Ectodermal cell (in vitro differentiated cells): Measurements from ENCODE around the gene ANXA11.

Experiments
- H3K27ac ChIP-seq: 2 replicates; pipeline ENCODE4 v1.7.0; 2013; ENCODE audit warnings: mild to moderate bottlenecking, low read depth, low read length; ENCODE audit not compliant: insufficient read depth, poor library complexity, severe bottlenecking
- H3K27me3 ChIP-seq: 2 replicates; pipeline ENCODE4 v1.7.0; 2013; ENCODE audit warnings: mild to moderate bottlenecking, low read length; ENCODE audit not compliant: insufficient read depth, control insufficient read depth, poor library complexity, severe bottlenecking
- H3K36me3 ChIP-seq: one replicate; pipeline ENCODE4 v1.7.0; 2013; ENCODE audit warnings: low read length; ENCODE audit not compliant: control insufficient read depth, insufficient read depth
- H3K4me1 ChIP-seq: one replicate; pipeline ENCODE4 v1.7.0; 2013; ENCODE audit warnings: low read length; ENCODE audit not compliant: control insufficient read depth, insufficient read depth
- H3K4me3 ChIP-seq: 2 replicates; pipeline ENCODE4 v1.7.0; 2013; ENCODE audit warnings: low read depth, low read length, control low read depth; ENCODE audit not compliant: insufficient read depth
- H3K9me3 ChIP-seq: 2 replicates; pipeline ENCODE4 v1.7.0; 2013; ENCODE audit warnings: mild to moderate bottlenecking, low read length, moderate library complexity; ENCODE audit not compliant: control insufficient read depth
- WGBS, 2 experiments: methylation state at CpG; one replicate each; pipeline ENCODE4 v1.1.7; 2013; ENCODE audit warnings: missing lambda C conversion rate in 2 of 2; 5-methylcytosine and 5-hydroxymethylcytosine counted together

The ANXA11 gene

GRCh38 chr10:80108576-80109239 lies 96.6 kb downstream of the ANXA11 start:
- no peaks in the 10 kb centered on the region for H3K36me3 ChIP-seq
- H3K27me3 ChIP-seq = no peaks in the 10 kb centered on the region
- H3K4me3 ChIP-seq = no peak overlapping the region
- no peak overlapping the region for H3K27ac ChIP-seq
- H3K4me1 ChIP-seq = no peaks in the 10 kb centered on the region
- 80 to 81% methylated on average over 8 of the region's 8 CpGs for WGBS, 2 experiments
- no peaks in the 10 kb centered on the region for H3K9me3 ChIP-seq

- Histone ChIP-seq H3K27ac (no peak overlapping the region), H3K36me3 (no peaks in the 10 kb centered on the region), H3K4me3 (no peak overlapping the region), H3K4me1 (no peaks in the 10 kb centered on the region), H3K9me3 (no peaks in the 10 kb centered on the region), H3K27me3 (no peaks in the 10 kb centered on the region)
- WGBS, 2 experiments = 91 to 93% methylated on average over 10 of the region's 10 CpGs
Measured at GRCh38 chr10:80104066-80104926, 101.0 kb downstream of the ANXA11 start.
